SU-DHL-6 (cell line): ENCODE results near the gene NIFK.
A peak's percentile ranks its signal among the peaks of the same experiment; 100 is the strongest.
"Not testable (repeated sequence)": the region's sequence is repeated elsewhere in the genome, so short reads cannot be mapped to it uniquely, and the experiment has no call there.

ENCODE experiments used
- H2AFZ ChIP-seq: fragments of 200-600 bp; sonication (generic); 2 replicates; pipeline ENCODE4 v1.6.1; 2014; ENCODE audit warnings: low read depth, mild to moderate bottlenecking, moderate library complexity, mixed read lengths, antibody characterized with exemption, low read length; ENCODE audit not compliant: severe bottlenecking
- H3F3A ChIP-seq: fragments of 200-600 bp; shearing (Covaris generic); 2 replicates; pipeline ENCODE4 v1.6.0; 2016; ENCODE audit warnings: antibody characterized with exemption, mild to moderate bottlenecking; ENCODE audit not compliant: insufficient read depth
- H3K27ac ChIP-seq: fragments of 200-600 bp; sonication (generic); 2 replicates; pipeline ENCODE4 v1.5.1; 2016; ENCODE audit warnings: low read depth, mild to moderate bottlenecking, low read length, moderate library complexity, mixed read lengths
- H3K27me3 ChIP-seq: fragments of 200-600 bp; sonication (generic), shearing (Covaris generic); 2 replicates; pipeline ENCODE4 v1.6.0; 2014; ENCODE audit warnings: mild to moderate bottlenecking, low read length
- H3K36me3 ChIP-seq: fragments of 200-600 bp; sonication (generic); 2 replicates; pipeline ENCODE4 v1.6.1; 2014; ENCODE audit warnings: mild to moderate bottlenecking, low read length, mixed read lengths
- H3K4me2 ChIP-seq: fragments of 300-600, 200-600 bp; shearing (Covaris generic), sonication (generic); 2 replicates; pipeline ENCODE4 v1.6.0; 2014; ENCODE audit warnings: low read length, low read depth, mild to moderate bottlenecking; ENCODE audit not compliant: poor library complexity, severe bottlenecking
- H3K4me3 ChIP-seq: fragments of 200-600 bp; sonication (generic); 2 replicates; pipeline ENCODE4 v1.5.1; 2014; ENCODE audit warnings: antibody characterized with exemption, low read length, mild to moderate bottlenecking, mixed read lengths; ENCODE audit not compliant: insufficient read depth, poor library complexity, severe bottlenecking
- H3K79me2 ChIP-seq: fragments of 200-600 bp; sonication (generic); 2 replicates; pipeline ENCODE4 v1.6.1; 2014; ENCODE audit warnings: mild to moderate bottlenecking, low read length, moderate library complexity; ENCODE audit not compliant: insufficient read depth
- H3K9ac ChIP-seq: fragments of 200-600 bp; sonication (generic); 2 replicates; pipeline ENCODE4 v1.7.0; 2014; ENCODE audit warnings: mild to moderate bottlenecking, low read length
- H3K9me2 ChIP-seq: fragments of 200-600 bp; sonication (generic); replicated peaks from 2 replicates; pipeline ENCODE4 v1.6.1; 2014; ENCODE audit warnings: low read length; ENCODE audit not compliant: insufficient read depth
- H3K9me3 ChIP-seq: fragments of 200-600 bp; sonication (generic); 2 replicates; pipeline ENCODE4 v1.6.1; 2014; ENCODE audit warnings: low read length, mixed read lengths; ENCODE audit not compliant: insufficient read depth
- H4K20me1 ChIP-seq: fragments of 200-600 bp; sonication (generic); 2 replicates; pipeline ENCODE4 v1.6.1; 2014; ENCODE audit warnings: low read depth, mild to moderate bottlenecking, antibody characterized with exemption, low read length, moderate library complexity, mixed read lengths
- CTCF ChIP-seq: fragments of 200-600 bp; sonication (generic); IDR thresholded peaks from one replicate; pipeline ENCODE4 v1.5.1; 2017; ENCODE audit warnings: antibody characterized with exemption, mild to moderate bottlenecking, low read length, moderate library complexity; ENCODE audit not compliant: insufficient read depth, poor library complexity, severe bottlenecking
- EZH2phosphoT487 ChIP-seq: fragments of 200-600 bp; sonication (generic), shearing (Covaris generic); conservative IDR thresholded peaks from 2 replicates; pipeline ENCODE4 v1.6.1; 2018; ENCODE audit warnings: mild to moderate bottlenecking, antibody characterized with exemption, low read length, moderate library complexity, mixed read lengths

NIFK gene

GRCh38 chr2:121740973-121741372 lies 4.3 kb upstream of the NIFK start:
- H3K4me3 ChIP-seq = no peak overlapping the region
- no peak overlapping the region for H3K27ac ChIP-seq
- 0 out of 2 replicates have a peak, but pooled peaks cover 2% of the 10 kb centered on the region for H3F3A ChIP-seq
- H2AFZ ChIP-seq = no peak overlapping the region
- H3K27me3 ChIP-seq = no peaks in the 10 kb centered on the region
- no peaks in the 10 kb centered on the region for H3K9me2 ChIP-seq
- TF ChIP-seq CTCF = no peak
- TF ChIP-seq EZH2phosphoT487 = no peak
- no peak overlapping the region for H3K4me2 ChIP-seq
- H3K9me3 ChIP-seq = no peaks in the 10 kb centered on the region
- no peaks in the 10 kb centered on the region for H3K36me3 ChIP-seq
- no peak overlapping the region for H3K9ac ChIP-seq
- H3K79me2 ChIP-seq = peaks cover 7% of the 10 kb centered on the region
- H4K20me1 ChIP-seq = no peaks in the 10 kb centered on the region; the same call in 1 of the 2 replicates

- Histone ChIP-seq H3K4me3 (peak overlapping the region; percentile 96), H3K36me3 (peaks cover 26% of the 10 kb centered on the region), H3K27ac (peak overlapping the region; percentile 73), H2AFZ (peak overlapping the region; percentile 72), H4K20me1 (peaks cover 12% of the 10 kb centered on the region; the same call in 1 of the 2 replicates), H3K79me2 (peaks cover 40% of the 10 kb centered on the region), H3K9me3 (no peaks in the 10 kb centered on the region), H3F3A (0 out of 2 replicates have a peak, but pooled peaks cover 11% of the 10 kb centered on the region), H3K4me2 (peak overlapping the region; percentile 88), H3K27me3 (no peaks in the 10 kb centered on the region), H3K9me2 (no peaks in the 10 kb centered on the region), H3K9ac (peak overlapping the region; percentile 96)
- TF ChIP-seq CTCF = no peak
- TF ChIP-seq EZH2phosphoT487 = no peak
These were observed 574 bp downstream of the NIFK start for GRCh38 chr2:121736140-121736461.

- H3K9ac ChIP-seq = peak overlapping the region; percentile 96
- peaks cover 12% of the 10 kb centered on the region; the same call in 1 of the 2 replicates for H4K20me1 ChIP-seq
- H3K4me2 ChIP-seq = peak overlapping the region; percentile 88
- peak; percentile 27 for TF ChIP-seq CTCF
- no peak for TF ChIP-seq EZH2phosphoT487
- no peaks in the 10 kb centered on the region for H3K27me3 ChIP-seq
- no peaks in the 10 kb centered on the region for H3K9me2 ChIP-seq
- peak overlapping the region; percentile 96 for H3K4me3 ChIP-seq
- H3K27ac ChIP-seq = peak overlapping the region; percentile 73
- no peaks in the 10 kb centered on the region for H3K9me3 ChIP-seq
- no peak overlapping the region for H2AFZ ChIP-seq
- 0 out of 2 replicates have a peak, but pooled peaks cover 11% of the 10 kb centered on the region for H3F3A ChIP-seq
- H3K36me3 ChIP-seq = peaks cover 26% of the 10 kb centered on the region
- peaks cover 40% of the 10 kb centered on the region for H3K79me2 ChIP-seq
These were observed 1.1 kb downstream of the NIFK start for GRCh38 chr2:121735518-121736074.

- H3K27me3 ChIP-seq, H3K4me3 ChIP-seq, H2AFZ ChIP-seq, H3K27ac ChIP-seq, H3K9me2 ChIP-seq, H3K9ac ChIP-seq, H3K9me3 ChIP-seq: not testable (repeated sequence)
- H4K20me1 ChIP-seq = peaks cover 13% of the 10 kb centered on the region
- 0 out of 2 replicates have a peak, but pooled peaks cover 11% of the 10 kb centered on the region for H3F3A ChIP-seq
- H3K79me2 ChIP-seq = peaks cover 40% of the 10 kb centered on the region
- H3K36me3 ChIP-seq = peaks cover 28% of the 10 kb centered on the region
- peak overlapping the region; percentile 88 for H3K4me2 ChIP-seq
These were observed 2.1 kb downstream of the NIFK start for GRCh38 chr2:121734544-121734943.
